Measurements from ENCODE around the gene TBRG4.

DNA sequence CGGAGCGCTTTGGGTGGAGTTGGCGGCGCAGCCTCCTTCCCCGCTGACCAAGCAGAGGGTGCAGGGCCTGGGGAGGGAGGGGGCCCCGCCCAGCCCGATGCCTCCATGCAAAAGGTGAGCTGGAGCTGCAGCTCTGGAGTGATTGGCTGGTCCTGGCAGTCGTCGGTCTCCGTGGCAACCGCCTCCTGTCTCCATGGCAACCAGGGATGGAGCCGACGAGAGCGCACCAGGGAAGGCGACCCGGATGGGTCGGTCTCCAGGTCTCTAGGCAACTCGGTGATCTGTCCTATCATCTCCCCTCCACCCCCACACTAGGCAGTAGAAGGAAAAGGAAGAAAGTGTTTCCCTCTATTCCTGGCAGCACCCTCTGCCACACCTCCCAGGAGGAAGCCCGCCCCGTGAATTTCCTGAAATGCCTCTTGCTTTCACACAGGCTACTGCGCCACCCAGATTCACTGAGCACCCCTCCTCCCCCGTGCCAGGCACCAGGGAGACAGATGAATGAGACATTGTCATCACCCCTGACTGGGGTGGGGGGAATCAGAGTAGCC lies 22.1 kb downstream of the TBRG4 start:
- TF ChIP-seq ARNTL (CRISPR knock-in tag; IDR thresholded peaks at IDR 0.05; ENCODE audit: borderline replicate concordance, low read depth): no peak
- TF ChIP-seq TCF4 (CRISPR knock-in tag; IDR thresholded peaks at IDR 0.05; ENCODE audit: borderline replicate concordance): no peak
- no peak for TF ChIP-seq TOX (CRISPR knock-in tag; IDR thresholded peaks at IDR 0.05; ENCODE audit: borderline replicate concordance)
